HepG2 (cell line): ENCODE data around the gene RPL4. TPM values are rescaled to one million over a fixed set of nuclear protein-coding genes. Genes with fewer than 3 reads are reported as not detected.

ENCODE experiments used
- ATAC-seq: fragments of 200-7000 bp; cut with Tn5 transposase; 3 replicates; pipeline ENCODE4 v1.9.1; 2020; ENCODE audit warnings: mild to moderate bottlenecking, moderate library complexity
- BruUV-seq: library from RNA; stranded (reverse); fragments of 400-500 nt; replicated peaks from 2 replicates; lab custom pipeline; 2021; lab: Mats Ljungman, UMichigan
- CTCF ChIA-PET: fragments of 300-600 bp; formaldehyde crosslinking; extraction: SDS; loops from one replicate; lab custom pipeline; 2021; ENCODE audit warnings: low total read pairs, inconsistent platforms, low intra/inter-chr PET ratio; lab: Yijun Ruan, JAX
- POLR2A ChIA-PET: fragments of 350-600 bp; sonication (Branson Sonifier 250); formaldehyde crosslinking; loops from one replicate; lab custom pipeline; 2020; ENCODE audit warnings: antibody characterized with exemption, inconsistent platforms; lab: Yijun Ruan, JAX
- DNase-seq: peaks from one replicate; pipeline ENCODE4 v3.0.0-alpha.2; 2015; ENCODE audit warnings: low spot score
- FAIRE-seq: peaks from 3 replicates; lab custom pipeline; 2011; peaks lifted over from hg19 to GRCh38; lab: Jason Lieb, UNC
- H2AFZ ChIP-seq: one replicate; pipeline ENCODE4 v1.6.1; 2011; ENCODE audit warnings: low read length, inconsistent platforms
- H3K27ac ChIP-seq: fragments of 300-600 bp; 3 replicates; pipeline ENCODE4 v1.8.0; 2011; ENCODE audit warnings: mixed run types, mild to moderate bottlenecking, mixed read lengths, low read length, inconsistent platforms; ENCODE audit not compliant: insufficient read depth; ENCODE audit errors: extremely low read length
- H3K27me3 ChIP-seq, 2 experiments: fragments of 200-600 bp in 1 of 2; 2 replicates in 1 of 2; 3 replicates in 1 of 2; pipeline versions ENCODE4 v1.6.0 to v1.8.0; 2011; ENCODE audit warnings: low read length in 2 of 2, mild to moderate bottlenecking in 2 of 2, moderate library complexity in 2 of 2, inconsistent platforms in 1 of 2; ENCODE audit not compliant: insufficient read depth in 2 of 2, control insufficient read depth in 1 of 2
- H3K36me3 ChIP-seq, 2 experiments: fragments of 200-600 bp in 1 of 2; replicated peaks in 1 of 2; 2 replicates in 1 of 2; 3 replicates in 1 of 2; pipeline versions ENCODE4 v1.5.1 to v1.8.0; 2011; ENCODE audit warnings: low read length in 2 of 2, inconsistent platforms in 1 of 2; ENCODE audit not compliant: insufficient read depth in 2 of 2, control insufficient read depth in 1 of 2
- H3K4me1 ChIP-seq: 2 replicates; pipeline ENCODE4 v1.5.1; 2012; ENCODE audit warnings: low read length, inconsistent platforms; ENCODE audit not compliant: insufficient read depth
- H3K4me2 ChIP-seq: 2 replicates; pipeline ENCODE4 v1.6.0; 2011; ENCODE audit warnings: low read depth, low read length, inconsistent platforms
- H3K4me3 ChIP-seq, 3 experiments: fragments of 200-600 bp in 1 of 3; sonication (generic), shearing (Covaris generic) in 1 of 3; replicated peaks in 1 of 3; 2 replicates each; pipeline ENCODE4 v1.5.1; 2011 to 2016; ENCODE audit warnings: low read length in 3 of 3, inconsistent platforms in 2 of 3, low read depth in 2 of 3, mild to moderate bottlenecking in 2 of 3, control low read depth in 1 of 3, mixed read lengths in 1 of 3; ENCODE audit not compliant: insufficient read depth in 1 of 3
- H3K79me2 ChIP-seq: one replicate; pipeline ENCODE4 v1.6.1; 2011; ENCODE audit warnings: low read length, inconsistent platforms; ENCODE audit not compliant: insufficient read depth
- H3K9ac ChIP-seq: 2 replicates; pipeline ENCODE4 v1.6.0; 2011; ENCODE audit warnings: mild to moderate bottlenecking, low read depth, low read length, inconsistent platforms; ENCODE audit not compliant: insufficient read depth
- H3K9me3 ChIP-seq: 2 replicates; pipeline ENCODE4 v1.5.1; 2012; ENCODE audit warnings: mild to moderate bottlenecking, low read length
- H4K20me1 ChIP-seq: 2 replicates; pipeline ENCODE4 v1.6.0; 2011; ENCODE audit warnings: inconsistent platforms, mild to moderate bottlenecking, low read length, moderate library complexity; ENCODE audit not compliant: insufficient read depth
- DPF2 ChIP-seq: sonication (generic); formaldehyde crosslinking; IDR thresholded peaks from 2 replicates; pipeline ENCODE4 v1.4.0; 2020; ENCODE audit warnings: mild to moderate bottlenecking, low read depth, missing genetic modification reagents, borderline replicate concordance
- HES4 ChIP-seq: sonication (generic); formaldehyde crosslinking; IDR thresholded peaks from 2 replicates; pipeline ENCODE4 v1.9.0; 2021; ENCODE audit warnings: mild to moderate bottlenecking, missing genetic modification reagents, borderline replicate concordance
- NAIF1 ChIP-seq: sonication (generic); formaldehyde crosslinking; IDR thresholded peaks from 2 replicates; pipeline ENCODE4 v1.5.0; 2020; ENCODE audit warnings: mild to moderate bottlenecking, missing genetic modification reagents, borderline replicate concordance
- TCF7 ChIP-seq: sonication (generic); IDR thresholded peaks from 2 replicates; pipeline ENCODE4 v1.6.1; 2016; ENCODE audit warnings: antibody characterized with exemption, low read depth
- U2AF2 ChIP-seq: fragments of 200-400 bp; formaldehyde crosslinking; IDR thresholded peaks from 2 replicates; pipeline ENCODE4 v1.6.1; 2017; ENCODE audit warnings: low read depth, mild to moderate bottlenecking, low read length
- ZNF496 ChIP-seq: sonication (generic); formaldehyde crosslinking; IDR thresholded peaks from 2 replicates; pipeline ENCODE4 v1.8.1; 2023; ENCODE audit warnings: mild to moderate bottlenecking, moderate library complexity, missing genetic modification reagents; ENCODE audit not compliant: insufficient replicate concordance
- ZSCAN30 ChIP-seq: sonication (generic); formaldehyde crosslinking; IDR thresholded peaks from 2 replicates; pipeline ENCODE4 v1.5.0; 2020; ENCODE audit warnings: mild to moderate bottlenecking, missing genetic modification reagents
- WGBS: methylation state at CpG from one replicate; pipeline ENCODE4 v1.1.6; 2017; ENCODE audit warnings: low lambda C conversion rate; 5-methylcytosine and 5-hydroxymethylcytosine counted together
- in situ Hi-C: cut with HindIII; loops from 2 replicates; pipeline ENCODE4 v1.10.0; 2017; ENCODE audit warnings: low pct_unique_long_range_greater_than_20kb; ENCODE audit not compliant: extremely low pct_ligation_motif_present
- intact Hi-C: fragments of 100-400 bp; cut with micrococcal nuclease; formaldehyde crosslinking; loops from one replicate; pipeline ENCODE4 v1.10.0; 2022; ENCODE audit not compliant: unreplicated experiment
- polyA plus RNA-seq, 8 experiments: library from polyadenylated mRNA; depleted of rRNA in 3 of 8; stranded (reverse) in 7 of 8; unstranded in 1 of 8; fragments of >200 nt; fragmentation: Illumina TruSeq in 4 of 8; extraction: Trizol in 4 of 8; gene quantifications; 2 replicates each; pipeline versions ENCODE4 v1.2.1 to v1.2.3, GENCODE V29; 2011 to 2016; ENCODE audit warnings: low read depth in 4 of 8, missing spikeins in 1 of 8, mixed read lengths in 1 of 8; ENCODE audit not compliant: insufficient read depth in 1 of 8
- total RNA-seq, 5 experiments: library from RNA; depleted of rRNA; stranded (reverse); fragments of >200 nt; fragmentation: Illumina TruSeq; extraction: Trizol; gene quantifications; 2 replicates each; pipeline ENCODE4 v1.2.3, GENCODE V29; 2016; ENCODE audit warnings: low read depth in 1 of 5
- TF ChIP-seq, protein P1 (sequence below): sonication (generic); formaldehyde crosslinking; IDR thresholded peaks from 2 replicates; pipeline ENCODE4 v1.5.0; 2020; ENCODE audit warnings: missing genetic modification reagents
- TF ChIP-seq, protein P2 (sequence below): sonication (generic); formaldehyde crosslinking; IDR thresholded peaks from 2 replicates; pipeline ENCODE4 v1.8.0; 2022; ENCODE audit warnings: missing genetic modification reagents, mild to moderate bottlenecking, borderline replicate concordance
- TF ChIP-seq, protein P3 (sequence below): IDR thresholded peaks from 2 replicates; pipeline ENCODE4 v1.6.1; 2016; ENCODE audit warnings: low read depth, control low read depth
- TF ChIP-seq, protein P4 (sequence below): sonication (generic); formaldehyde crosslinking; IDR thresholded peaks from 2 replicates; pipeline ENCODE4 v1.4.0; 2020; ENCODE audit warnings: mild to moderate bottlenecking, low read depth, missing genetic modification reagents
- TF ChIP-seq, protein P5 (sequence below): sonication (generic); formaldehyde crosslinking; IDR thresholded peaks from 2 replicates; pipeline ENCODE4 v1.5.1; 2020; ENCODE audit warnings: mild to moderate bottlenecking, missing genetic modification reagents, moderate library complexity

Gene RPL4
- total and polyA plus RNA-seq, 2 of the 13 experiments (the other 11 are each of a cell fraction or from before 2014, with no cell fraction given) = 3,630 to 3,960 TPM

DNA sequence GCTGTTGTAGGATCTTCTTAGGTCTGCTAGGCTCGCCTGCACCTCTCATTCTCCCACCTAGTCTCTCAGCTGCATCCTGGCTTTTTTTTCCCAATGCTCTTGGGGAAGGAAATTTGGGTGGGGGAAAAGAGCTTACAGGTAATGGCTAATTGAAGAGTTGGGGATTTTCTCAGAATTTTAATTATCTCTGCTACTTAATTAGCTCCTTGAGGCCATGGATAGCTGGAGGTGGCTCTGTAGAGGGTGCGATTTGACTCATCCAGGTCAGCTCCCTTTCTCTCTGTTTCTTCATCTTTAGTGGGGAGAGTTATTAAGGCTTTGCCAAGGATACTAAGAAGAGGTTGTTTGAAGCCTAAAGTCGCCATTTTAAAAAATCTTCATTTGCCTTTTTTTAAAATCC is 29.7 kb downstream of the RPL4 start:
- intact Hi-C loops = no loop called here
- POLR2A ChIA-PET = no interaction called here
- WGBS = 99% methylated on average over 3 of the region's 3 CpGs

More for the DNA sequence above, 29.7 kb downstream of the RPL4 start:
- Histone ChIP-seq H3K4me3 (no peak overlapping the region), H2AFZ (no peak overlapping the region), H3K9ac (no peak overlapping the region), H3K27me3 (no peaks in the 10 kb centered on the region), H3K4me1 (peaks cover 15% of the 10 kb centered on the region), H3K27ac (no peak overlapping the region), H3K9me3 (no peaks in the 10 kb centered on the region), H3K4me2 (no peak overlapping the region), H4K20me1 (no peaks in the 10 kb centered on the region), H3K79me2 (no peaks in the 10 kb centered on the region), H3K36me3 (peaks cover 1 to 3% of the 10 kb centered on the region in 2 experiments; a peak in 1 of 5 replicates)
- TF ChIP-seq NAIF1 = no peak
- TF ChIP-seq, protein P1, sequence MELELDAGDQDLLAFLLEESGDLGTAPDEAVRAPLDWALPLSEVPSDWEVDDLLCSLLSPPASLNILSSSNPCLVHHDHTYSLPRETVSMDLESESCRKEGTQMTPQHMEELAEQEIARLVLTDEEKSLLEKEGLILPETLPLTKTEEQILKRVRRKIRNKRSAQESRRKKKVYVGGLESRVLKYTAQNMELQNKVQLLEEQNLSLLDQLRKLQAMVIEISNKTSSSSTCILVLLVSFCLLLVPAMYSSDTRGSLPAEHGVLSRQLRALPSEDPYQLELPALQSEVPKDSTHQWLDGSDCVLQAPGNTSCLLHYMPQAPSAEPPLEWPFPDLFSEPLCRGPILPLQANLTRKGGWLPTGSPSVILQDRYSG (CRISPR knock-in tag) = no peak
- no peak for TF ChIP-seq TCF7
- no peak for TF ChIP-seq HES4 (CRISPR knock-in tag)
- TF ChIP-seq, protein P2, sequence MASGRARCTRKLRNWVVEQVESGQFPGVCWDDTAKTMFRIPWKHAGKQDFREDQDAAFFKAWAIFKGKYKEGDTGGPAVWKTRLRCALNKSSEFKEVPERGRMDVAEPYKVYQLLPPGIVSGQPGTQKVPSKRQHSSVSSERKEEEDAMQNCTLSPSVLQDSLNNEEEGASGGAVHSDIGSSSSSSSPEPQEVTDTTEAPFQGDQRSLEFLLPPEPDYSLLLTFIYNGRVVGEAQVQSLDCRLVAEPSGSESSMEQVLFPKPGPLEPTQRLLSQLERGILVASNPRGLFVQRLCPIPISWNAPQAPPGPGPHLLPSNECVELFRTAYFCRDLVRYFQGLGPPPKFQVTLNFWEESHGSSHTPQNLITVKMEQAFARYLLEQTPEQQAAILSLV (CRISPR knock-in tag) = no peak
- TF ChIP-seq, protein P3, sequence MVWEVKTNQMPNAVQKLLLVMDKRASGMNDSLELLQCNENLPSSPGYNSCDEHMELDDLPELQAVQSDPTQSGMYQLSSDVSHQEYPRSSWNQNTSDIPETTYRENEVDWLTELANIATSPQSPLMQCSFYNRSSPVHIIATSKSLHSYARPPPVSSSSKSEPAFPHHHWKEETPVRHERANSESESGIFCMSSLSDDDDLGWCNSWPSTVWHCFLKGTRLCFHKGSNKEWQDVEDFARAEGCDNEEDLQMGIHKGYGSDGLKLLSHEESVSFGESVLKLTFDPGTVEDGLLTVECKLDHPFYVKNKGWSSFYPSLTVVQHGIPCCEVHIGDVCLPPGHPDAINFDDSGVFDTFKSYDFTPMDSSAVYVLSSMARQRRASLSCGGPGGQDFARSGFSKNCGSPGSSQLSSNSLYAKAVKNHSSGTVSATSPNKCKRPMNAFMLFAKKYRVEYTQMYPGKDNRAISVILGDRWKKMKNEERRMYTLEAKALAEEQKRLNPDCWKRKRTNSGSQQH = no peak
- TF ChIP-seq ZSCAN30 = no peak
- no peak for TF ChIP-seq ZNF496 (CRISPR knock-in tag)
- TF ChIP-seq, protein P4, sequence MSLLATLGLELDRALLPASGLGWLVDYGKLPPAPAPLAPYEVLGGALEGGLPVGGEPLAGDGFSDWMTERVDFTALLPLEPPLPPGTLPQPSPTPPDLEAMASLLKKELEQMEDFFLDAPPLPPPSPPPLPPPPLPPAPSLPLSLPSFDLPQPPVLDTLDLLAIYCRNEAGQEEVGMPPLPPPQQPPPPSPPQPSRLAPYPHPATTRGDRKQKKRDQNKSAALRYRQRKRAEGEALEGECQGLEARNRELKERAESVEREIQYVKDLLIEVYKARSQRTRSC = no peak
- TF ChIP-seq U2AF2 = no peak
- TF ChIP-seq, protein P5, sequence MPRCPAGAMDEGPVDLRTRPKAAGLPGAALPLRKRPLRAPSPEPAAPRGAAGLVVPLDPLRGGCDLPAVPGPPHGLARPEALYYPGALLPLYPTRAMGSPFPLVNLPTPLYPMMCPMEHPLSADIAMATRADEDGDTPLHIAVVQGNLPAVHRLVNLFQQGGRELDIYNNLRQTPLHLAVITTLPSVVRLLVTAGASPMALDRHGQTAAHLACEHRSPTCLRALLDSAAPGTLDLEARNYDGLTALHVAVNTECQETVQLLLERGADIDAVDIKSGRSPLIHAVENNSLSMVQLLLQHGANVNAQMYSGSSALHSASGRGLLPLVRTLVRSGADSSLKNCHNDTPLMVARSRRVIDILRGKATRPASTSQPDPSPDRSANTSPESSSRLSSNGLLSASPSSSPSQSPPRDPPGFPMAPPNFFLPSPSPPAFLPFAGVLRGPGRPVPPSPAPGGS (CRISPR knock-in tag) = no peak
- TF ChIP-seq DPF2 (CRISPR knock-in tag) = no peak
- CTCF ChIA-PET = no interaction called here
- FAIRE-seq (no peak), ATAC-seq (no peak), DNase-seq (no peak)
- in situ Hi-C loops = loop anchor here (25.0 kb wide), 1 partner anchor 88 kb away; the partner anchor contains the start of gene MAP2K1
- BruUV-seq = no TSS peak
